Tongue (tissue), 2 donors: ENCODE results near the gene CDADC1. TPM values are rescaled to one million over a fixed set of nuclear protein-coding genes. Genes with fewer than 3 reads are reported as not detected.

Experiments
- DNase-seq: peaks from one replicate; pipeline ENCODE4 v3.0.0-alpha.2; 2015
- total RNA-seq: library from RNA; depleted of rRNA; stranded (reverse); fragments of >200 nt; gene quantifications from one replicate; pipeline ENCODE4 v1.2.3, GENCODE V29; 2014

Gene CDADC1
- total RNA-seq: 8.3 TPM

DNA sequence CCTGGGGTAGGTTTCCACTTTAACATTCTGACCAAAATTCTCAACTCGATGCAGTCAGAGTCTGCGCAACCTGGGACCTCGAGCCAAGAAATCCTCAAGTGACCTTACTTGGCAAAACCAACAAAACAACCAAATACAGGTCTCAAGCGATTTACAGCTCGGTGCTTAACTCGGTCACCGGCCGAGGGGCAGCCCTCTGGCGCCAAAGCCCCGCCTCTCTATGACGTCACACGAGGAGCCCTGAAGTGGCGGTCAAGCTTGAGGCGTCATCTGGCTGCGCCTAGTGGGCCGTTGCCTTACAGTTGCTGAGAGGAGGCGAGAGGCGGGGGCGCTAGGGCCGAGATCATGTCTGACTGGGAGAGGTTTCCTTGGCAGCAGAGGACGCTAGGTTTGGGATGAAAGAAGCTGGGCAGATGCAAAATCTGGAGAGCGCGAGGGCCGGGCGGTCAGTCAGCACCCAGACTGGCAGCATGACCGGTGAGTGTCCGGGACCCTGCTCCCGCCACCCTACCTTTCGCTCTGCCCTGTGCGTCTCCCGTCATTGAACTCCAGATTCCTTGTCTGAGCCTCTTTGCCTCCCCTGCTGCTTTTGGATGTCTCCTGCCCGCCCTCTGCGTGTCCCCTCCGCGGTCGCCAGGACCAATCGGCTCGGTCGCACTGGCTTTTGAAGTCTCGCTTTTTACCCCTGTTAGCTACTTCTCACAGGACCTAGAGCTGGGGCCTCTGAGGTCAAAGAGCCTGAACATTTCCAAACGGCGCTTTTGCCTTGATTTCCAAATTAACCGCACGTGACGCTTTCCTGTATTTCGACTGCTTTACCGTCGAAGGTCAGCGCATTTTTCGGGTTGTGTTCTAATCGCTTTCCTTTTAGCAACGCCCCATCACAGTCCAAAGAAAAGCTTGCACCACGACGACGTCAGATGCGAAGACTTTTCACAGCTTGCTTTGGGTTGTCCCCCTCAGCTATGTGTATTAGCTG is at the start of gene CDADC1:
CDADC1 (plus strand) TSS at position 283 of the 979 bp plus-strand sequence; CDS start at position 396, 113 bp downstream.
- DNase-seq: peak; percentile 99

DNA sequence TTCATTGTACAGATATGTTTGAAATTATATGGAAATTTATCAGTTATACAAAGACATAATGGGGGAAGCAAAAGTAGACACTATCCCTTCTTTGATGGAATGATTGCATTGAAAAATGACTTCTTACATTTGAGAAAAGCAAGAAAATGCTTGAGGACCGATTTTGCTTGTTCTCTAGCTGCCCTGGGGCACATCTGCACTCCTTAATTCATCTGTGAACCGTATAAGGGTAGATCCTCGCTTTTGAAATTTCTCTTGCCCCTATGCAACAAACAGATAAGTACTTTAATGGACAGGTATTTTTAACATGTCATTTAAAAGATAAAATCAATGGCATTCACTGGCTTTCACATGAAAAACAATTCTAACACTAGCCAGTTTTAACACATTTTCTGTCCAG is 41.1 kb upstream of the CDADC1 start:
- DNase-seq: no peak

GRCh38 chr13:49208619-49209018 is 39.1 kb upstream of the CDADC1 start:
- no peak for DNase-seq

DNA sequence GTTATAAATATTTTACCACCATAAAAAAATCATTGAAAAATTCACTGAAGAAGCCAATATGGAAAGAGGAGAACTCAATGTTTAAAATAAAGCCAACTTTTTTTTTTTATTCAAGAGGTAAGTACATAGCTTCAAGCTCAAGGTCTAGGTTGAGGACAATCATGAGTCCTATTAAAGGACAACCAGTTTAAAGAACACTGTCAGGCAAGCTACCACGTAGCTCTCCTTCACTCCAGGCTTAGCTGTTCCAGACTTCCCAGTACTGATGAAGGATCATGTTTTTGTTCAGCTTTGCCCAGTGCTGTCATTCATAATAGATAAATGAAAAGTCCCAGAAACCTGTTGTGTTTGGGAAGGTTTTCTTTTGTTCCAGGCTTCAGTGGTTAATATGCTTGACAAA is 37.6 kb upstream of the CDADC1 start:
- no peak for DNase-seq

- DNase-seq: no peak
These were observed 37.1 kb upstream of the CDADC1 start for GRCh38 chr13:49210669-49211068.

DNA sequence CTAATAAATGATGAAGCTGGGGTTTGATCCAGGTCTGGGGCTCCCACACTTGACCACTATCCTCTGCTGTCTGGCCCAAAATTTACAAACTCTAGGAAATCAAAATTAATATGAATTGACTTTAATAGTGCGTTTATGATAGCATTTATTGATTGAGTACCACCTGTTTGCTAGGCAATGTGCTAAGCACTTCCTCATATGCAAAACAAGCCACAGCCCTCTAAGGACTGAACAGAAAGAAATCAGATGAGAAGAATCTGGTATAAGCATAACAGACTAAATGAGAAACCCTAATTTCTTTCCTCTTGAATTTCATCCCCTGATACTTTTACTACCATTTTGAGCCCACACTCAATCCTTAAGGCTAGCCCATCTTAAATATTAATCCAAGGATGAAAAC is 34.2 kb upstream of the CDADC1 start:
- no peak for DNase-seq

- no peak for DNase-seq
These were observed 33.5 kb upstream of the CDADC1 start for GRCh38 chr13:49213997-49214916.

- peak; percentile 12 for DNase-seq
These were observed 32.8 kb upstream of the CDADC1 start for GRCh38 chr13:49214917-49215376.

GRCh38 chr13:49216334-49216733 is 31.4 kb upstream of the CDADC1 start:
- DNase-seq: no peak

- DNase-seq: no peak
These were observed 29.7 kb upstream of the CDADC1 start for GRCh38 chr13:49217962-49218492.

GRCh38 chr13:49218493-49219051 is 29.2 kb upstream of the CDADC1 start:
- DNase-seq: peak; percentile 20

DNA sequence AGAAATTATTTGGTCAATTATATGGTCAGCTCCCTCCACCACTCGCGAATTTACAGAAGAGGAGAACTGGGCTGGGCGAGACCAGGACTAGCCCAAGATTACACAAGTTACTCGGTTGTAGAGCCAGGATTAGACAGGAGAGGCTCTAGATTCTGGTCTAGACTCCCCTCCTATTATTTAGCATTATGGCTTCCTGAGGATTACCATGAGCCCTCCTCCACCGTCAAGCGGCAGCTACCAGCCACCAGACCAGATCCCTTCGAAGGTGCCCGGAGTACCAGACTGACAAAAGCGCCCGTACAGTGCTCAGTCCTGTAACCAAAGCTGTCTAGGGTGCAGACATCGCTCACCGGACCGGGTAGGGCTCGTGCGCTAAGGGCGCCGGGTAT is 28.1 kb upstream of the CDADC1 start:
- no peak for DNase-seq

DNA sequence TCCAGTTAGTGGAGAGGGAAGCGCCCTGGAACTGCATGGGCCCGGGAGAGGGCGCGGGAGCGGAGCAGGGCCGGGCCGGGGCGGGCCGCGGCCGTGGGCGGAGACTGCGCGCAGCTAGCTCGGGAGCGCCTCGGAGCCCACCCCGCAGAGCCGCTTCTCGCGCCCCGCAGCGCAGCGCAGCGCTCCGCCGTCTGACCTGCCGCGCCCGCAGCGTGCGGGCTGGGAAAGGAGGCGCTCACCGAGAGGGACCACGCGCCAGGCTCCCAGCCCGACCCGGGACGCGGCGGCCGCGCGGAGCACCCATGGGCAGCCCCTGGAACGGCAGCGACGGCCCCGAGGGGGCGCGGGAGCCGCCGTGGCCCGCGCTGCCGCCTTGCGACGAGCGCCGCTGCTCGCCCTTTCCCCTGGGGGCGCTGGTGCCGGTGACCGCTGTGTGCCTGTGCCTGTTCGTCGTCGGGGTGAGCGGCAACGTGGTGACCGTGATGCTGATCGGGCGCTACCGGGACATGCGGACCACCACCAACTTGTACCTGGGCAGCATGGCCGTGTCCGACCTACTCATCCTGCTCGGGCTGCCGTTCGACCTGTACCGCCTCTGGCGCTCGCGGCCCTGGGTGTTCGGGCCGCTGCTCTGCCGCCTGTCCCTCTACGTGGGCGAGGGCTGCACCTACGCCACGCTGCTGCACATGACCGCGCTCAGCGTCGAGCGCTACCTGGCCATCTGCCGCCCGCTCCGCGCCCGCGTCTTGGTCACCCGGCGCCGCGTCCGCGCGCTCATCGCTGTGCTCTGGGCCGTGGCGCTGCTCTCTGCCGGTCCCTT is 27.5 kb upstream of the CDADC1 start, which contains the start of gene MLNR:
MLNR (plus strand) TSS at position 303 of the 820 bp plus-strand sequence; CDS start at position 303, 0 bp downstream.
- DNase-seq: peak; percentile 49

GRCh38 chr13:49220856-49221589 is 26.7 kb upstream of the CDADC1 start:
- no peak for DNase-seq

- no peak for DNase-seq
These were observed 26.1 kb upstream of the CDADC1 start for GRCh38 chr13:49221590-49221965.

GRCh38 chr13:49225223-49226042 is 22.3 kb upstream of the CDADC1 start:
- no peak for DNase-seq

GRCh38 chr13:49226613-49227012 is 21.1 kb upstream of the CDADC1 start:
- no peak for DNase-seq

- no peak for DNase-seq
These were observed 13.0 kb upstream of the CDADC1 start for GRCh38 chr13:49234741-49235140.

- DNase-seq: no peak
These were observed 11.8 kb upstream of the CDADC1 start for GRCh38 chr13:49235856-49236431.
